GM19035 (cell line): Measurements from ENCODE around the gene CRHR2.
"Not testable (repeated sequence)": the region's sequence is repeated elsewhere in the genome, so short reads cannot be mapped to it uniquely, and the experiment has no call there.

Source experiments
- ATAC-seq: cut with Tn5 transposase; IDR thresholded peaks from one replicate; pipeline ENCODE4 v1.9.1; 2021; ENCODE audit not compliant: unreplicated experiment

CRHR2 gene

DNA sequence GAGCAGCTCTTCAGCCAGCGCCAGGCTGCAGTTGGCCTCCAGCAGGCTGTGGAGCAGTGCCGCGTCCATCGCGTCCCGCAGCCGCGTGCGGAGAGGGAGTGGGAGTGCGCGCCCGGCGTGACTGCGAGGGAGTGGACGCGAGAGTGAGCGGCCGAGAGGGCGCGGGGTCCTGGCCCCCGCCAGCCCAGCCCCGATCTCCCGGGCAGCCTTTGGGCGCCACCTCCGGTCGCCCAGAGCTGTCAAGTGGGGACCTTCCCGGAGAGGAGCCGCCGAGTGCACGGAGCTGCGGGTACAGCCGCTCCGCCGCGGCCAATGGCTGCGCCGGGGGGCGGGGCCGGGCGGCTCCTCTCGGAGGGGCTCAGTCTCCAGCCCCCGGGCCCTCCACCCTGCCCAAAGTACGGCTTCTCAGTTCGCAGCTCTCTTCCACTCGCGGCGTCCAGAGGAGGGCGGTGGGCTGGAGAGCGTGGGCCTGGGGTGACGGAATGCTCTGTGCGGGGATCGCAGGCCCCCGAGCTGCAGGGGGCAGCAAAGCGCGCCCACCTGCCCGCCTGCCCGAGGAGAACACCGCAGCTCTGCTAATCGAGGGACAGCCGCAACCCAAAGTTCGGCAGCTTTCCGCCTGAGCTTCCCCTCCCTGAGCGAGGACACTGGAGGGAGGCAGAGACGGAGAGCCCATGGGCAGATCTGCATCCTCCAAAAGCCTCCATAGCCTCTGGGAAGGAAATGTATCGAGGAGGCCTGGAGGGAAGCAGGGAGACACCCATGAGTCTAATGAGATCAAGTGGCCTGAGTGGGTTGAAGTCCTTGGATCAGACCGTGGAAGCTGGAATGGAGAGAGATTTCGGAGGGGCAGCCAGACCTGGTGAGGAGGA, at the start of gene CRHR2:
Gene CRHR2 (minus strand): TSS at position 245 of the 872 bp plus-strand sequence. CDS start 176 bp downstream, at position 69.
- no peak for ATAC-seq

GRCh38 chr7:30731581-30731980, 49.3 kb upstream of the CRHR2 start:
- ATAC-seq, result no peak

DNA sequence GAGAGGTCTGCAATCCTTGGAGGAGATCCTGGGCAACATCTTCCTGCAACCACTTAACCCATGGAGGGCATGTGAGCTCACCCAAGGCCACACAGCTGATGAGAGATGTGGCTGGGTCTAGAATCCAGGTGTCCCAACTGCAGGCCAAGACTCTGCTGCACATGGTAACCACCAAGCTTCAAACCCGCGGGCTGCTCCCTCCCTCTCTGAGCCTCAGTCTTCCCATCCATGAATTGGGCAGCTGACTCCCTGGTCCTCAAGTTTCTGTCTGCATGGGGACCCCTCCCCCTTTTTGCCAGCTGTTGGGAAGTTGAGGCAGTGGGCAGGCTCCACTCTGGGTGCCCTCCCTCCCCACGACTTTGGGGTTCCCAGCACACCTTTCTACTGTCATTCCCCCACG, 48.7 kb upstream of the CRHR2 start:
- no peak for ATAC-seq

DNA sequence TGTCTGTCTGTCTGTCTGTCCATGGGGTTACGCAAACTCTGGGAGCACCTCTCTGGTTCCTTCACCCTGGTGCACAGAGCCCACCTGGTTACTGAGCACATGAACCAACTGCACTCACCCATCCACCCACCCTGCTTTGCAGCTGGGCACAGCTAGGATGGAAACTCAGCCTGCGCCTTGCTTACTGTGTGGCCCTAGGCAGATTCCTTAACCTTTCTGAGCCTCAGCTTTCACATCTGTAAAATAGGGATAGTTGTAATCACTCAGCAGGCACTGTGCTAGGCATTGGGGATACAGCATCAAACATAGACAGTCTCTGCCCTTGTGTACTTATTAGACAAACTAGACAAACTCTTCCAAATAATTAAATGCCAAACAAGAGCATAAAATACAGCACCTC, 47.8 kb upstream of the CRHR2 start:
- no peak for ATAC-seq

- ATAC-seq, result no peak
Observed at GRCh38 chr7:30729642-30730041, 47.4 kb upstream of the CRHR2 start.

DNA sequence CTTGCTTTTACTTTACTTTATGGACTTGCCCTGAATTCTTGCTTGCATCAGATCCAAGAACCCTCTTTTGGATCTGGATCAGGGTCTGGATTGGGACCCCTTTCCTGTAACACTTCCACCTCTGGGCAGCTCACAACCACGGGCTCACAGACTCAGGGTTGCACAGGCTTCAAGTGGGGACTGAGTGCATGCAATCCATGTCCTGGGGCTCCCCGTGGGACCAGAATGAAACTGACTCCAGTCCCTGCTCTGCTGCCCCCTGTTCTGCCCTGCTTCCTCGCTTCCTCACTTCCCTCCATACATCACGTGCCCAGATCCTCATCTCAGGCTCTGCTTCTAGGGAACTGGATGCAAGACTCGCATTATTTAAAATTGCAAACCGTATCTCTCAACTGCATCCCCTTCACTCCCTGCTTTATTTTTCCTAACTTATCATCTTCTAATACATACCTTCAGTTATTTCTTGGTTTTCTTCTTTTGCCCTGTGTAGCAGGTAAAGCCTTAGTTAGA, 46.4 kb upstream of the CRHR2 start:
- ATAC-seq, result no peak

DNA sequence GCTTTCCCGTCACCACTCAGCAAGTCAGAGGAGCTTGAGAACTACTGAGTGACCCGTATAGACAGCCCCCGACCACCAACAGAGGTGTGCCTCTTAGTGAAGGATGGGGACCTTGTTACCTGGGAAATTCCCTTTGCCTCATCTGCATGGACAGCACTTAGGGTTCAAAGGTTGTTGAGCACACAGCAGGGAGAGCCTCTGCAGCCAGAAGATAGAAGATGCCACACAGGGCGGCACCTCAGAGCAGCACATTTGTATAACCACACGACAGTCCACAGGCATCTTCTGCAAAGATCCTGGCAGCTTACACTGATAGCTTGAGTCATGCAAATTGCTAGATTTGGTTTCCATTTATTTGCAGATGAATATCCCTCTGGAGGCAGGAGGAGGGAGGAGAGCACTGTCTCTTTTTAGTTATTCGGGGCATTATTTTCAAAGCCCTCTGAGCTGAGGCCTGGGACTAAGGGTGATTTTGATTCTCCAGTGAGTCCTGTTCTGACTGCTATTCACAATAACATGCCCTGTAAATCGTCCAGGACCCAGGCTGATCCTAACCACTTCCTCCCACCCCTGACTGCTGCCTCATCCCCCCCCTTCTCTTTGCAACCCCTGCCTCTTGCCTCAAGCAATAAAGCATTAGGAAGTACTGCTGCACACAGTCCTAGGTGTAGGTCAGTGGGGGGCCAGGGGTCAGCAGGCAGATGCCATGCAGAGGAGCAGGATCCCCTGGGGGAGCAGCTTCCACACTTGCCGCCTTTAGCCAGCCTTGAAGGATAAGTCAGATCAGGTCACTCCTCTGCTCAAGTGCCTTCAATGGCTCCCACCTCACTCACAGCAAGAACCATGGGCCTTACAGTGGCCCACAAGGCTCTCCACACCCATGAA, 45.0 kb upstream of the CRHR2 start:
- peak; percentile 67 for ATAC-seq

- no peak for ATAC-seq
Observed at GRCh38 chr7:30726296-30727006, 44.2 kb upstream of the CRHR2 start.

- no peak for ATAC-seq
Observed at GRCh38 chr7:30723776-30724175, 41.5 kb upstream of the CRHR2 start.

GRCh38 chr7:30722671-30723070, 40.4 kb upstream of the CRHR2 start:
- no peak for ATAC-seq

DNA sequence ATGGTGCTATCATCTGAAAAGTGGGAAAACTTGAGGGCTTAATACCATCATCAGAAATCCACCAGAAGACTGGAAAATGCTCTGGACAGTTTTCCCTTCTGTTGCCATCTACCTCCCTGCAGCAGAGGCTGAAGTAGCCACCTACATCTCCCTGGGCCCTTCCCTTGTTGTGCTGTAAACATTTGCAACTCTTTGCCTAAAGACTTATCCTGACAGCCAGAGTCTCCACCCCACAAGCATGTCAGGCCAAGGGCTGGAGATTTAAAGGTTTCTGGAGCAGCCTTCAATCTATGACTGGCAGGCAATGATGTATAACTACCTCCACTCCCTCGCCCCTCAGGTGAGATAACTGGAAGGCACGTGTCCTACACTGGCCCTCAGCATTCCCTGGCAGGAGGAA, 39.9 kb upstream of the CRHR2 start:
- ATAC-seq, result no peak

- no peak for ATAC-seq
Observed at GRCh38 chr7:30721211-30721610, 39.0 kb upstream of the CRHR2 start.

DNA sequence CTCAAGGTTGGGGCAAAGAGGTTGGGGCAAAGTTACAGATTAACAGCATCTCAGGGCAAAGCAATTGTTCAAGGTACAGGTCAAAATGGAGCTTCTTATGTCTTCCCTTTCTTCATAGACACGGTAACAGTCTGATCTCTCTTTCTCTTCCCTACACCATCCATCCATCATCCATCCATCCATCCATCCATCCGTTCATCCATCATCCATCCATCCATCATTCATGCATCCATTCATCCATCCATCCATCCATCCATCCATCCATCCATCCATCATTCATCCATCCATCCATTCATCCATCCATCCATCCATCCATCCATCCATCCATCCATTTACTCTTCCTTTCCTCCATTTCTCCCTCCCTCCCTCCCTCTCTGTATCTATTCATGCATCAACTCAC, 37.2 kb upstream of the CRHR2 start:
- ATAC-seq, result not testable (repeated sequence)

GRCh38 chr7:30717181-30717580, 34.9 kb upstream of the CRHR2 start:
- ATAC-seq, result no peak

DNA sequence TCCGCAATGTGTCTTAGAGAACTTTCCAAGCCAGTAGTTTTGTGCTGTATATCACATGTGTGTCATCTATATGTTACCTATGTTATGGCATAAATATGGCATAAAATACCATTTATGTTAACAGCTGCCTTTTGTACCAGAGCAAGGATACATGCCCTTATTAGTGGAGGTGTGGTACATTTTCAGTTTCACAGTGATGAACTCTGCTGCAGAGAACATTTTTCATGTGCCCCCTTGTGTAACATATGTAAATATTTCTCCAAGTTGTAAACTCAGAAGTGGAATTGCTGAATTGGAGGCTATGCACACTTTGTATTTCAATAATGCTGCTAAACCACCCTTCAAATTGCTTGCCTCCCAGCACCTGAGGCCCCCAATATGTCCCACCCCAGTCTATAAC, 31.9 kb upstream of the CRHR2 start:
- no peak for ATAC-seq

- ATAC-seq, result no peak
Observed at GRCh38 chr7:30713392-30713791, 31.1 kb upstream of the CRHR2 start.

GRCh38 chr7:30710669-30711068, 28.4 kb upstream of the CRHR2 start:
- ATAC-seq, result no peak

GRCh38 chr7:30709549-30709948, 27.3 kb upstream of the CRHR2 start:
- ATAC-seq, result no peak

DNA sequence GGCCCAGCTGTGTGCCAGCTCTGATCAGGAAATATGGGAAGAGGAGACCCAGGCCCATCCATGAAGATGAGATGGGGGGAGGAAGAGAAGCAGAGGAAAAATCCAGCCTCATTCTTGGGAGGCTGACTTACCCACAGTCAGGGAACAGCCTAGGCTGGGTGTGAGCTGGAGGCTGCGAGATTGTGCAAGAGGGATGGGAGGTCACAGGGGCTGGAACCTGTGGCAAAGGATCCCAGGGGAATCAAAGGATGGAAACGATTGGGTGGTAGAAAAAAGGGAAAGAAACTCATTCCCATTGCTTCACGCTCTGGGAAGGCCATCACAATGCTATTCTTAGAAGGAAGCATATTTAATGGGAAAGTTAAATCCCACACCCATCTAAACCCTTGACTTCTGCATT, 26.7 kb upstream of the CRHR2 start:
- no peak for ATAC-seq

DNA sequence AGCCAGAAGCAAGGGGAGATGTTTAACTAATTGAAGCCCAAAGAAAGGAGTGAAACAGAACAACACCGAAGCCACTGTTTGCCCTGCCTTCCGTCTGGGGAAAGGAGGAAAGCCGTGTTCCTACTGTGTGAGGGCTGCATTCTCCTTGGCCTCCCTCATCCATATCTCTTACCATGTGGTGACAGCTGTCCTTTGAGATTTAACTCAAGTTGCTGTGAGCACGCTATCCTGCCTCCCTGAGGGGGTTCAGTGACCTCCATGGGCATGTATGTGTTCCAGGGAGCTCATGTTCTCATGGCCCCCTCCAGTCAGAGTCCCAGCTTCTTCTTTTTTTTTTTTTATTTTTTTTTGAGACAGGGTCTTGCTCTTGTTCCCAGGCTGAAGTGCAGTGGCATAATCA, 26.2 kb upstream of the CRHR2 start:
- no peak for ATAC-seq
